ENCODE measurements around the gene PDPN. TPM values are rescaled to one million over a fixed set of nuclear protein-coding genes. Genes with fewer than 3 reads are reported as not detected.

PDPN gene
- total and polyA plus RNA-seq, 9 of the 15 experiments (the other 6 are each of a cell fraction or from before 2014, with no cell fraction given), result 0.11 TPM; not detected in 8

GRCh38 chr1:13617108-13617507 lies 33.5 kb downstream of the PDPN start:
- no TSS peak for BruUV-seq (replicated peaks)
- Histone ChIP-seq H2AFZ (ENCODE audit: low read depth, low read length) (no peak overlapping the region), H3K9me3 (replicated peaks; ENCODE audit: control insufficient read depth, insufficient read depth, low read depth, low read length) (no peaks in the 10 kb centered on the region), H3K4me1 (replicated peaks in 1 of 2; ENCODE audit: control insufficient read depth in 2 of 2, insufficient read depth in 2 of 2, low read length in 2 of 2) (no peaks in the 10 kb centered on the region), H3K79me2 (ENCODE audit: control insufficient read depth, insufficient read depth, low read length) (no peaks in the 10 kb centered on the region), H3K4me2 (ENCODE audit: insufficient read depth, low read length) (no peak overlapping the region), H4K20me1 (replicated peaks; ENCODE audit: control insufficient read depth, insufficient read depth, low read length) (no peaks in the 10 kb centered on the region), H3K27me3 (ENCODE audit: control insufficient read depth in 2 of 2, insufficient read depth in 2 of 2, low read length in 2 of 2) (peaks cover 16 to 37% of the 10 kb centered on the region in 2 experiments; a peak in 4 of 5 replicates), H3K4me3 (no peak overlapping the region), H3K27ac (ENCODE audit: extremely low read depth, low read depth, low read length) (no peak overlapping the region), H3K36me3 (ENCODE audit: control insufficient read depth, insufficient read depth, low read length) (no peaks in the 10 kb centered on the region), H3K9ac (ENCODE audit: insufficient read depth in 1 of 2, low read depth in 2 of 2, low read length in 2 of 2) (no peak overlapping the region), H3K9me1 (ENCODE audit: control insufficient read depth, insufficient read depth, low read length) (no peaks in the 10 kb centered on the region)
- 0% methylated on average over 4 of the region's 4 CpGs for WGBS (ENCODE audit: insufficient coverage, low coverage, missing lambda C conversion rate)
- CTCF ChIA-PET (ENCODE audit: low intra/inter-chr PET ratio), result no interaction called here
- ATAC-seq, result no peak
- in situ Hi-C loops (cut with MboI), result no loop called here
- TF ChIP-seq PTTG1 (tag; IDR thresholded peaks at IDR 0.05; ENCODE audit: low read depth) (no peak), ZBTB34 (CRISPR knock-in tag; IDR thresholded peaks at IDR 0.05) (no peak), E4F1 (CRISPR knock-in tag; IDR thresholded peaks at IDR 0.05; ENCODE audit: borderline replicate concordance) (no peak), HDAC6 (IDR thresholded peaks at IDR 0.05; ENCODE audit: low read depth, low read length) (no peak), ZNF263 (CRISPR knock-in tag; IDR thresholded peaks at IDR 0.05; ENCODE audit: borderline replicate concordance) (no peak), CEBPB (tag; IDR thresholded peaks at IDR 0.05) (peak; percentile 27; the same call in 1 of the 2 replicates), ARID4B (CRISPR knock-in tag; IDR thresholded peaks at IDR 0.05) (no peak), CBFA2T2 (conservative IDR thresholded peaks at IDR 0.05) (no peak)
- POLR2A ChIA-PET, result no interaction called here
- no peak for DNase-seq (ENCODE audit: extremely low read depth in 1 of 4, low spot score in 3 of 4)
- no peak for FAIRE-seq
- intact Hi-C loops (cut with micrococcal nuclease), result no loop called here

All from K562 (cell line).